Activated T-cell treated with anti-CD3 and anti-CD28 coated beads, Interleukin-2, amount 50 U/mL, for 72 hours (primary cell): Measurements from ENCODE around the gene AKAP1. TPM values are rescaled to one million over a fixed set of nuclear protein-coding genes. Genes with fewer than 3 reads are reported as not detected.

Experiments
- ATAC-seq, 2 donors: fragments of 150-1000 bp; cut with Tn5 transposase; replicated peaks in 1 of 2; 2 replicates each; pipeline ENCODE4 v1.10.0; 2021; ENCODE audit warnings: moderate library complexity in 2 of 2, mild to moderate bottlenecking in 1 of 2
- DNase-seq, 2 donors: peaks; one replicate each; pipeline ENCODE4 v3.0.0; 2021 to 2022; ENCODE audit warnings: mixed read lengths in 1 of 2
- H3K27ac Mint-ChIP-seq: one replicate; pipeline ENCODE4 v1.8.0; 2022; ENCODE audit warnings: mild to moderate bottlenecking, moderate library complexity, mixed read lengths
- H3K27me3 Mint-ChIP-seq: one replicate; pipeline ENCODE4 v1.8.0; 2022; ENCODE audit warnings: low read depth, mixed read lengths
- H3K36me3 Mint-ChIP-seq, 2 donors: one replicate each; pipeline ENCODE4 v1.8.0; 2022; ENCODE audit warnings: mixed read lengths in 2 of 2, mild to moderate bottlenecking in 1 of 2; ENCODE audit not compliant: insufficient read depth in 2 of 2
- H3K4me1 Mint-ChIP-seq: one replicate; pipeline ENCODE4 v1.8.0; 2022; ENCODE audit warnings: low read depth, mixed read lengths
- H3K4me3 Mint-ChIP-seq, 2 donors: one replicate each; pipeline ENCODE4 v1.8.0; 2022; ENCODE audit warnings: mild to moderate bottlenecking in 2 of 2, mixed read lengths in 2 of 2, moderate library complexity in 2 of 2
- H3K9me3 Mint-ChIP-seq, 2 donors: one replicate each; pipeline ENCODE4 v1.8.0; 2022; ENCODE audit warnings: mixed read lengths in 2 of 2
- total RNA-seq, 2 donors: library from RNA; stranded (reverse); gene quantifications; one replicate each; pipeline ENCODE4 v1.2.3, GENCODE V29; 2022

The AKAP1 gene
- total RNA-seq, 2 donors from 2014 or later: 19.6 to 23.1 TPM

- DNase-seq: no peak
- no peak overlapping the region for H3K27ac Mint-ChIP-seq
- H3K27me3 Mint-ChIP-seq: peaks cover 9% of the 10 kb centered on the region
- ATAC-seq: no peak
- no peaks in the 10 kb centered on the region for H3K9me3 Mint-ChIP-seq
- no peaks in the 10 kb centered on the region for H3K36me3 Mint-ChIP-seq
- peaks cover 5% of the 10 kb centered on the region for H3K4me1 Mint-ChIP-seq
- H3K4me3 Mint-ChIP-seq: no peak overlapping the region
Observed at GRCh38 chr17:57051886-57052361, 33.1 kb upstream of the AKAP1 start.

GRCh38 chr17:57062865-57063264, 22.2 kb upstream of the AKAP1 start:
- H3K9me3 Mint-ChIP-seq: no peaks in the 10 kb centered on the region
- H3K4me3 Mint-ChIP-seq: no peak overlapping the region
- ATAC-seq (no peak), DNase-seq (no peak)
- no peaks in the 10 kb centered on the region for H3K27me3 Mint-ChIP-seq
- H3K4me1 Mint-ChIP-seq: no peaks in the 10 kb centered on the region
- H3K27ac Mint-ChIP-seq: no peak overlapping the region
- H3K36me3 Mint-ChIP-seq: no peaks in the 10 kb centered on the region

DNA sequence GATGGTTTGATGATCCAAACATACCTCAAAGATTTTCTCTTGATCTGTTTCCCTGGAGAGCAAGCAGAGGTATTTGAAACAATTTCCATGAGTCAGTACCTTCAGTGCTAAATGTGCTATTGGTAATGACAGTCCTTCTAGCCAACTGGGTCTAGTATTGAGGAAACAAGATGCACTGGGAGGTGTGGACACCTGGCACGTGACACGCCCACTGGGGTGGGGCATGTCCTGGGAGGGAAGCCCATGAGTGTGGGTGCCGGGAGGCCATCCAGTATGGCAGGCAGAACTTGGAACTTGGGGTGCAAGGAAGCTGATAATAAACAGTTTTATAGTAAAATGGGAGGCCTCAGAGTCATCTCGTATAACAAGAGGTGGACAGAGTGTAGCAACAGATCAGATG, 17.9 kb upstream of the AKAP1 start:
- H3K4me1 Mint-ChIP-seq: no peaks in the 10 kb centered on the region
- no peaks in the 10 kb centered on the region for H3K36me3 Mint-ChIP-seq
- H3K9me3 Mint-ChIP-seq: no peaks in the 10 kb centered on the region
- ATAC-seq (no peak), DNase-seq (no peak)
- H3K27me3 Mint-ChIP-seq: no peaks in the 10 kb centered on the region
- no peak overlapping the region for H3K27ac Mint-ChIP-seq
- H3K4me3 Mint-ChIP-seq: no peak overlapping the region

- no peaks in the 10 kb centered on the region for H3K27me3 Mint-ChIP-seq
- no peaks in the 10 kb centered on the region for H3K36me3 Mint-ChIP-seq
- no peaks in the 10 kb centered on the region for H3K4me1 Mint-ChIP-seq
- no peaks in the 10 kb centered on the region for H3K9me3 Mint-ChIP-seq
- H3K4me3 Mint-ChIP-seq: no peak overlapping the region
- DNase-seq (no peak), ATAC-seq (no peak)
- H3K27ac Mint-ChIP-seq: no peak overlapping the region
Observed at GRCh38 chr17:57067781-57068180, 17.3 kb upstream of the AKAP1 start.

- ATAC-seq (peak in 1 of 2 donors; percentile 41), DNase-seq (no peak)
- H3K36me3 Mint-ChIP-seq: no peaks in the 10 kb centered on the region
- H3K9me3 Mint-ChIP-seq: no peaks in the 10 kb centered on the region
- no peak overlapping the region for H3K4me3 Mint-ChIP-seq
- H3K27ac Mint-ChIP-seq: no peak overlapping the region
- H3K27me3 Mint-ChIP-seq: no peaks in the 10 kb centered on the region
- no peaks in the 10 kb centered on the region for H3K4me1 Mint-ChIP-seq
Observed at GRCh38 chr17:57068222-57068658, 16.8 kb upstream of the AKAP1 start.

- Mint-ChIP-seq H3K27ac (no peak overlapping the region), H3K27me3 (no peaks in the 10 kb centered on the region), H3K4me1 (no peaks in the 10 kb centered on the region), H3K36me3 (no peaks in the 10 kb centered on the region), H3K4me3 (no peak overlapping the region), H3K9me3 (no peaks in the 10 kb centered on the region)
- DNase-seq (no peak), ATAC-seq (no peak)
Observed at GRCh38 chr17:57068707-57069106, 16.3 kb upstream of the AKAP1 start.

DNA sequence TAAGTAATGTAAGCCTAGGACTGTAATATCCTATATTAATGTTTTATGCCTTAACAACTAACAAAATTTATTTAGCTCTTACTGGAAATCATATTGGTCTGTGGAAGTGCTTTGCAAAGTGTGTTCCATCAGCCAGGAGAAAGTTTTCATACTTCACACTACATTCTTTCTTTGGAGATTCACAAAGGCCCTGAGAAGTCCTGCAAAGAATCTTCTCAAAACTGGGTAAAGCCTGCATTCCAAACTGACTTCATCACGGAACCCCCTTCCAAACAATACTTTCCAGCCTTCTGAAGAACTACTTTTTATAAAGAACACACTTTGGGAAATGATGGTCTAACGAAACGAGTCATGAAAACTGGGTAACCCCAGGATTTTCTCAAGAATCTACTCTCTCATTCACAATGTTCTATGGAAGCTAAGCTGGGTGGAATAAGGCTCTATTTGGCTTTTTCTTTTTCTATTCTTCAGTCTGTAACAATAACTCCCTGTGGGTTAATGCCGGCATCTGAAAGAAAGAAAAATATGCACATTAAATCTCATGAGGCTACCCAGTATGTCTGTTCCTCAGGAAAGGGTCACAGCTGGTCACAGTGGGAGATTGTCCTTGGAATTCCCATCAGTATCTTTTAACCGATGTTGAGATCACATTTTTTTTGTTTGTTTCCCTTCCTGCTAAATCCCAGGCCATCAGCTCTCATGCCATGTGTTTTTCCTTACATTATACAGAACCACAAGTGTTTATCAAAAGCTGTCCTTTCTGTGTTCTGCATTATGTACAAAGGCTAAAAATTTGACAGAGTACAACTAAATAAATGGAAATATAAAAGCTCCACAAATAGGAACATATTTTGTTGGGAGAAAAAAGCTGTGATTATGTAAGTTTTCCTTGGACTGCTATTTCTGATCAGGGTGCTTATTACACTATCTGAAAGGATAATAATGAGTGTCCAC, 12.8 kb upstream of the AKAP1 start:
- no peak overlapping the region for H3K4me3 Mint-ChIP-seq
- no peaks in the 10 kb centered on the region for H3K9me3 Mint-ChIP-seq
- no peaks in the 10 kb centered on the region for H3K4me1 Mint-ChIP-seq
- H3K27me3 Mint-ChIP-seq: no peaks in the 10 kb centered on the region
- ATAC-seq: no peak
- no peak overlapping the region for H3K27ac Mint-ChIP-seq
- no peaks in the 10 kb centered on the region for H3K36me3 Mint-ChIP-seq
- no peak for DNase-seq

DNA sequence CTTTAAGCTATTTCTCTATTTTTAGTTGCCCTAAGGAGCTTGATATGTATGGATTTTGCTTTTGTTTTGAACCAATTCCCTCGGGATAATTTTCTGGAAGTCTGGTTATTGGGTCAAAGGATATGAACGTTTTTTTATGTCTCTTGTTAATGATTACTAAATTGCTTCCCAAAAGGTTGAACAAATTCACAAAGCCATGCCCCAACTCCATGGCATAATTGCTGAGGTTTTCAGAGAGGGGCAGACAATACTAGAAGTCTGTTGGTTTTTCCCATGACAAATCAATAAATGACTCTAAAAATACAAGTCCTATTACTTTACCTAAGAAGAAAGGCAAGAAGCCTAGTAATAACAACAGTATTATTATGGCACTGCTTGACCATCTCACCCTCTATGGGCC, 11.4 kb upstream of the AKAP1 start:
- no peak overlapping the region for H3K4me3 Mint-ChIP-seq
- no peak for ATAC-seq
- H3K27ac Mint-ChIP-seq: no peak overlapping the region
- no peaks in the 10 kb centered on the region for H3K9me3 Mint-ChIP-seq
- DNase-seq: no peak
- no peaks in the 10 kb centered on the region for H3K4me1 Mint-ChIP-seq
- H3K36me3 Mint-ChIP-seq: no peaks in the 10 kb centered on the region
- no peaks in the 10 kb centered on the region for H3K27me3 Mint-ChIP-seq

DNA sequence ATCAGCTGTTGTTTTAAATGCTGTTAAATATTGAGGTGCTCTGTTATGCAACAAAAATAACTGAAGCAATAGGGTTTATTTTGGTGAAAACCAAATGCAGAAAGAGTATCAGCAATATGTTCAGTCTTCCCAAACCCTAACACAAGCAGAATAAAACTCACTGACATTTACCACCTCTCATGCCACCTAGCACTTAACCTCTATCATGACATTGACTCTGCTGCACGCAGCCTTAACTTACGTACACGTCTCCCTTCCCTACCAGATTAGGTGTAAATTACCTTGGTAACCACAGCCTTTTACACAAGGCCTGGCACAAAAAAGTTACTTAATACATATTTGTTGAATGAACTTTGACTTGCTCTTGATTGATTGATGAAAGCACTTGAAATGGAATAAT, 9.9 kb upstream of the AKAP1 start:
- H3K4me1 Mint-ChIP-seq: peaks cover under 1% of the 10 kb centered on the region
- no peak overlapping the region for H3K4me3 Mint-ChIP-seq

GRCh38 chr17:57075785-57076184, 9.3 kb upstream of the AKAP1 start:
- H3K36me3 Mint-ChIP-seq: no peaks in the 10 kb centered on the region
- ATAC-seq (no peak), DNase-seq (no peak)
- H3K27me3 Mint-ChIP-seq: no peaks in the 10 kb centered on the region
- H3K4me3 Mint-ChIP-seq: no peak overlapping the region
- peaks cover 6% of the 10 kb centered on the region for H3K4me1 Mint-ChIP-seq
- H3K9me3 Mint-ChIP-seq: no peaks in the 10 kb centered on the region
- H3K27ac Mint-ChIP-seq: no peak overlapping the region

More for the DNA sequence above, 9.9 kb upstream of the AKAP1 start:
- Mint-ChIP-seq H3K27ac (no peak overlapping the region), H3K36me3 (no peaks in the 10 kb centered on the region), H3K27me3 (no peaks in the 10 kb centered on the region), H3K9me3 (no peaks in the 10 kb centered on the region)
- ATAC-seq: no peak
- no peak for DNase-seq

GRCh38 chr17:57077000-57077399, 8.0 kb upstream of the AKAP1 start:
- no peaks in the 10 kb centered on the region for H3K36me3 Mint-ChIP-seq
- no peak overlapping the region for H3K4me3 Mint-ChIP-seq
- peaks cover 16% of the 10 kb centered on the region for H3K4me1 Mint-ChIP-seq
- no peak for DNase-seq
- H3K9me3 Mint-ChIP-seq: no peaks in the 10 kb centered on the region
- H3K27ac Mint-ChIP-seq: no peak overlapping the region
- no peak for ATAC-seq
- H3K27me3 Mint-ChIP-seq: peaks cover 7% of the 10 kb centered on the region

- ATAC-seq (no peak), DNase-seq (no peak)
- H3K4me3 Mint-ChIP-seq: no peak overlapping the region
- no peaks in the 10 kb centered on the region for H3K9me3 Mint-ChIP-seq
- H3K36me3 Mint-ChIP-seq: no peaks in the 10 kb centered on the region
- H3K4me1 Mint-ChIP-seq: peaks cover 25% of the 10 kb centered on the region
- H3K27me3 Mint-ChIP-seq: peaks cover 13% of the 10 kb centered on the region
- no peak overlapping the region for H3K27ac Mint-ChIP-seq
Observed at GRCh38 chr17:57078274-57078673, 6.8 kb upstream of the AKAP1 start.

- no peaks in the 10 kb centered on the region for H3K9me3 Mint-ChIP-seq
- no peak overlapping the region for H3K4me3 Mint-ChIP-seq
- H3K27ac Mint-ChIP-seq: no peak overlapping the region
Observed at GRCh38 chr17:57080718-57081117, 4.3 kb upstream of the AKAP1 start.

DNA sequence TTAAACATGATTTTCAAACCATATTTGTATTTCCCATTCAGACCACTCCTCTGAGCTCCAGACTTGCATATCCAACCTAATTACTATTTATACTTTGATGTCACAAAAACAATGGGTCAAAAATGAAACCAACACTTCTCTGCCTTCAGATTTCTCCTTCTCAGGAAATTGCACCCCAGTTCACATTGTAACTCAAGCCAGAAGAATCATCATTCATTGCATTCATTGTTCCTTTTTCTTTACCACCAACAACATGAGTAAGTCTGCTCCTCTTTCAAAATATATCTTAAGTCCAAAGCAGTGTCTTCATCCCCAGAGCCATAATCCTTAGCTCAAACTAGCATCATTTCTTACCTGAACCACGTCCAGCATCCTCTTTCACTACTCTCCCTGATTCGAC, 2.6 kb upstream of the AKAP1 start:
- peaks cover 44% of the 10 kb centered on the region for H3K4me1 Mint-ChIP-seq
- no peak overlapping the region for H3K4me3 Mint-ChIP-seq
- no peaks in the 10 kb centered on the region for H3K9me3 Mint-ChIP-seq
- H3K36me3 Mint-ChIP-seq: no peaks in the 10 kb centered on the region
- H3K27ac Mint-ChIP-seq: no peak overlapping the region
- DNase-seq (no peak), ATAC-seq (no peak)
- peaks cover 13% of the 10 kb centered on the region for H3K27me3 Mint-ChIP-seq

More at GRCh38 chr17:57080718-57081117, 4.3 kb upstream of the AKAP1 start:
- Mint-ChIP-seq H3K27me3 (peaks cover 13% of the 10 kb centered on the region), H3K36me3 (no peaks in the 10 kb centered on the region), H3K4me1 (peaks cover 34% of the 10 kb centered on the region)
- DNase-seq: no peak
- no peak for ATAC-seq
